ENCODE measurements around the gene PRSS8.
"Not testable (repeated sequence)": the region's sequence is repeated elsewhere in the genome, so short reads cannot be mapped to it uniquely, and the experiment has no call there.

The PRSS8 gene

DNA sequence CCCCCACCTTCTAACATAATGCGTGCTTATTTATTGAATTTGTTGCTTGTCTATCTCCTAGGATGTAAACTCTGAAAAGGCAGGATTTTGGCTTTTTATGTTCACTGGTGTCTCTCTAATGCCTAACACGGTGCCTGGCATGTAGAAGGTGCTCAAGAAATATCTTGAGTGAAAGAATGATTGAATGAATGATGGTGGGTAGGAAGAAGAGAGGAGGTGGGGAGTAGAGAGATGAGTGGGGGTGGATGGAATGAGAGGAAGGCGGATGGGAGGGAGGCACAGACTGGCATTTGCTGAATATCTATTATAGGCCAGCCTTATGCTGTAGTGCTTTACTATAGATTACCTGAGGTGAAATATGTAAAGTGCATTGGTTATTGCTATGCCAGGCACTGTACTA, 12.0 kb upstream of the PRSS8 start:
- Histone ChIP-seq H3K27me3 (ENCODE audit: low read length) (no peaks in the 10 kb centered on the region), H3K36me3 (ENCODE audit: low read length) (no peaks in the 10 kb centered on the region), H3K79me2 (ENCODE audit: insufficient read depth, low read length) (no peaks in the 10 kb centered on the region), H3K9me2 (replicated peaks; ENCODE audit: insufficient read depth, low read length) (no peaks in the 10 kb centered on the region), H3K9ac (ENCODE audit: low read length) (no peak overlapping the region), H3K4me2 (ENCODE audit: low read depth, low read length, poor library complexity, severe bottlenecking) (no peak overlapping the region), H3K9me3 (ENCODE audit: insufficient read depth, low read length) (no peaks in the 10 kb centered on the region), H3K4me3 (ENCODE audit: insufficient read depth, low read length, poor library complexity, severe bottlenecking) (no peak overlapping the region), H4K20me1 (ENCODE audit: low read depth, low read length) (no peaks in the 10 kb centered on the region), H2AFZ (ENCODE audit: low read depth, low read length, severe bottlenecking) (no peak overlapping the region), H3F3A (ENCODE audit: insufficient read depth) (no peaks in the 10 kb centered on the region), H3K27ac (ENCODE audit: low read depth, low read length) (no peak overlapping the region)
- TF ChIP-seq, protein P1, sequence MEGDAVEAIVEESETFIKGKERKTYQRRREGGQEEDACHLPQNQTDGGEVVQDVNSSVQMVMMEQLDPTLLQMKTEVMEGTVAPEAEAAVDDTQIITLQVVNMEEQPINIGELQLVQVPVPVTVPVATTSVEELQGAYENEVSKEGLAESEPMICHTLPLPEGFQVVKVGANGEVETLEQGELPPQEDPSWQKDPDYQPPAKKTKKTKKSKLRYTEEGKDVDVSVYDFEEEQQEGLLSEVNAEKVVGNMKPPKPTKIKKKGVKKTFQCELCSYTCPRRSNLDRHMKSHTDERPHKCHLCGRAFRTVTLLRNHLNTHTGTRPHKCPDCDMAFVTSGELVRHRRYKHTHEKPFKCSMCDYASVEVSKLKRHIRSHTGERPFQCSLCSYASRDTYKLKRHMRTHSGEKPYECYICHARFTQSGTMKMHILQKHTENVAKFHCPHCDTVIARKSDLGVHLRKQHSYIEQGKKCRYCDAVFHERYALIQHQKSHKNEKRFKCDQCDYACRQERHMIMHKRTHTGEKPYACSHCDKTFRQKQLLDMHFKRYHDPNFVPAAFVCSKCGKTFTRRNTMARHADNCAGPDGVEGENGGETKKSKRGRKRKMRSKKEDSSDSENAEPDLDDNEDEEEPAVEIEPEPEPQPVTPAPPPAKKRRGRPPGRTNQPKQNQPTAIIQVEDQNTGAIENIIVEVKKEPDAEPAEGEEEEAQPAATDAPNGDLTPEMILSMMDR (IDR thresholded peaks at IDR 0.05; ENCODE audit: insufficient read depth, low read length, poor library complexity, severe bottlenecking) = no peak
- no peak for TF ChIP-seq EZH2phosphoT487 (conservative IDR thresholded peaks at IDR 0.05; ENCODE audit: low read length)

DNA sequence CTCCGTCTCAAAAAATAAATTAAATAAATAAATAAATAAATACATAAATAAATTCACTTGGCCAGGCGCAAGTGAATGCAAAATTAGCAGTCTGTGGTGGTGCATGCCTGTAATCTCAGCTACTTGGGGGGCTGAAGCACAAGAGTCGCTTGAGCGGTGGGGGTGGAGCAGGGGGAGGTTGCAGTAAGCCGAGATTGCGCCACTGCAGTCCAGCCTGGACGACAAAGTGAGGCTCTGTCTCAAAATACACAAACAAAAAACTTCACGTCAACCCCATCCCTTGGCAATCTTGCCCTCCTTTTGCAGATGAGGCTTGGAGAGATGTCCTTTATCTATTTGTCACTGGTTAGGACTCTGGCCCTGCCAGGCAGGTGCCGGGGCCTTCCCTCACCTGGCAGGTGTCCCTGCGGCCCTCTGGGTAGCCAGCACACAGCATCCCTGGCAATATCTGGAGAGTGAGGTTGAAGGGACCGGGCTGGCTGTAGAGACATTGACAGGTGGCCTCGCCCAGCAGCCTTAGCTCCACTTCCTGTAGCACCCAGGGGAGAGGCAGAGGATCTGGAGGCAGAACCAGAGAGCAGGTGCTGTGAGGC, 10.0 kb upstream of the PRSS8 start:
- Histone ChIP-seq H3K9ac (ENCODE audit: low read length) (no peak overlapping the region), H4K20me1 (ENCODE audit: low read depth, low read length) (no peaks in the 10 kb centered on the region), H3K27me3 (ENCODE audit: low read length) (no peaks in the 10 kb centered on the region), H3K9me3 (ENCODE audit: insufficient read depth, low read length) (no peaks in the 10 kb centered on the region), H3K4me3 (ENCODE audit: insufficient read depth, low read length, poor library complexity, severe bottlenecking) (no peak overlapping the region), H3K36me3 (ENCODE audit: low read length) (no peaks in the 10 kb centered on the region), H3K79me2 (ENCODE audit: insufficient read depth, low read length) (no peaks in the 10 kb centered on the region), H3K9me2 (replicated peaks; ENCODE audit: insufficient read depth, low read length) (no peaks in the 10 kb centered on the region), H3F3A (ENCODE audit: insufficient read depth) (no peaks in the 10 kb centered on the region), H3K27ac (ENCODE audit: low read depth, low read length) (no peak overlapping the region), H2AFZ (ENCODE audit: low read depth, low read length, severe bottlenecking) (no peak overlapping the region), H3K4me2 (ENCODE audit: low read depth, low read length, poor library complexity, severe bottlenecking) (no peak overlapping the region)
- TF ChIP-seq, protein P1 (IDR thresholded peaks at IDR 0.05; ENCODE audit: insufficient read depth, low read length, poor library complexity, severe bottlenecking) = no peak
- TF ChIP-seq EZH2phosphoT487 (conservative IDR thresholded peaks at IDR 0.05; ENCODE audit: low read length) = no peak

DNA sequence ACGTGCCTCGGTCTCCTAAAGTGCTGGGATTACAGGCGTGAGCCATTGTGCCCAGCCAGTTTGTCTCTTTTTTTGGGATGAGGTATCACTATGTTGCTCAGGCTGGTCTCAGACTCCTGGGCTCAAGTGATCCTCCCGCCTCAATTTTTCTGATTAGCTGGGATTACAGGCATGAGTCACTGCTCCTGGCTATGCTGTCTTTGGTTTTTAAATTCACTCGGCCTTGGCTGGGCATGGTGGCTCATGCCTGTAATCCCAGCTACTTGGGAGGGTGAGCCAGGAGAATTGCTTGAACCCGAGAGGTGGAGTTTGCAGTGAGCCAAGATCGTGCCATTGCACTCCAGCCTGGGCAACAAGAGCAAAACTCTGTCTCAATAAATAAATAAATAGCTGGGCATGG, 8.9 kb upstream of the PRSS8 start:
- H3K27ac ChIP-seq (ENCODE audit: low read depth, low read length); H4K20me1 ChIP-seq (ENCODE audit: low read depth, low read length); H3K4me3 ChIP-seq (ENCODE audit: insufficient read depth, low read length, poor library complexity, severe bottlenecking); H3K27me3 ChIP-seq (ENCODE audit: low read length); H3K4me2 ChIP-seq (ENCODE audit: low read depth, low read length, poor library complexity, severe bottlenecking); H2AFZ ChIP-seq (ENCODE audit: low read depth, low read length, severe bottlenecking); H3K9ac ChIP-seq (ENCODE audit: low read length); H3K9me2 ChIP-seq (replicated peaks; ENCODE audit: insufficient read depth, low read length); H3K36me3 ChIP-seq (ENCODE audit: low read length); H3F3A ChIP-seq (ENCODE audit: insufficient read depth); H3K9me3 ChIP-seq (ENCODE audit: insufficient read depth, low read length); H3K79me2 ChIP-seq (ENCODE audit: insufficient read depth, low read length): not testable (repeated sequence)

DNA sequence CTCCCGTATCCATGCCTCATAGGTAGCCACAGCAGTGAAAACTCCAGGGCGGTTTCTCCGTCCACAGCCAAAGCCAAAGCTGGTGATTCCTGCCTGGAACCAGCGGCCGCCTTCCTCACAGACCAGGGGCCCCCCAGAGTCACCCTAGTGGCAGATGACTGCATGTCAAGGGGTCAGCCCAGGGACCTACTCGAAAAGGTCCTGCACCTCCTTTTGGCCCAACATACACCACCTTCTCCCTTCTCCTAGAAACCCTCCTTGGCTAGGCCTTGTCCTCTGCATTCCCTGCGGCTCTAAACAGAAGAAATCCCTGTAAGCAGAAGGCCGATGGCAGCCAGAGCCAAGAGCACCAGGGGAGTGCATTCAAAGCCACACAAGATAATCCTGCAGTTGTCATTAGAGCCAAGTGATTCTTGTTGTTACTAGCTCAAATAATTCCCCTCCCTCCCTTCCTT, 8.2 kb upstream of the PRSS8 start:
- Histone ChIP-seq H2AFZ (ENCODE audit: low read depth, low read length, severe bottlenecking) (no peak overlapping the region), H3K27ac (ENCODE audit: low read depth, low read length) (no peak overlapping the region), H3K4me2 (ENCODE audit: low read depth, low read length, poor library complexity, severe bottlenecking) (no peak overlapping the region), H3K9ac (ENCODE audit: low read length) (no peak overlapping the region), H3K9me3 (ENCODE audit: insufficient read depth, low read length) (no peaks in the 10 kb centered on the region), H3K36me3 (ENCODE audit: low read length) (no peaks in the 10 kb centered on the region), H3K4me3 (ENCODE audit: insufficient read depth, low read length, poor library complexity, severe bottlenecking) (no peak overlapping the region), H4K20me1 (ENCODE audit: low read depth, low read length) (no peaks in the 10 kb centered on the region), H3K79me2 (ENCODE audit: insufficient read depth, low read length) (no peaks in the 10 kb centered on the region), H3F3A (ENCODE audit: insufficient read depth) (no peaks in the 10 kb centered on the region), H3K27me3 (ENCODE audit: low read length) (no peaks in the 10 kb centered on the region), H3K9me2 (replicated peaks; ENCODE audit: insufficient read depth, low read length) (no peaks in the 10 kb centered on the region)
- no peak for TF ChIP-seq EZH2phosphoT487 (conservative IDR thresholded peaks at IDR 0.05; ENCODE audit: low read length)
- TF ChIP-seq, protein P1 (IDR thresholded peaks at IDR 0.05; ENCODE audit: insufficient read depth, low read length, poor library complexity, severe bottlenecking) = no peak
